ENCODE results near the gene OXTR.

The OXTR gene

GRCh38 chr3:8775602-8776001, 6.2 kb upstream of the OXTR start:
- Histone ChIP-seq H3K4me2 (no peak overlapping the region), H3K4me1 (ENCODE audit: low read depth, poor library complexity, severe bottlenecking) (no peaks in the 10 kb centered on the region), H3K9ac (no peak overlapping the region), H3K36me3 (ENCODE audit: insufficient read depth) (no peaks in the 10 kb centered on the region), H2AFZ (ENCODE audit: low read depth) (no peak overlapping the region), H3K4me3 (IDR thresholded peaks at IDR 0.05; ENCODE audit: insufficient read depth, low read depth, low read length) (no peak overlapping the region), H3K79me2 (ENCODE audit: insufficient read depth, low read depth) (no peaks in the 10 kb centered on the region), H3K27me3 (ENCODE audit: insufficient read depth, low read depth) (no peaks in the 10 kb centered on the region), H3K27ac (no peak overlapping the region), H4K20me1 (ENCODE audit: insufficient read depth) (no peaks in the 10 kb centered on the region)
- no peak for TF ChIP-seq CTCF (conservative IDR thresholded peaks at IDR 0.05; ENCODE audit: low read depth, low read length)

GRCh38 chr3:8775181-8775580, 5.8 kb upstream of the OXTR start:
- H3K79me2 ChIP-seq (ENCODE audit: insufficient read depth, low read depth) = no peaks in the 10 kb centered on the region
- no peak for TF ChIP-seq CTCF (conservative IDR thresholded peaks at IDR 0.05; ENCODE audit: low read depth, low read length)
- H3K4me3 ChIP-seq (IDR thresholded peaks at IDR 0.05; ENCODE audit: insufficient read depth, low read depth, low read length) = no peak overlapping the region
- no peaks in the 10 kb centered on the region for H3K27me3 ChIP-seq (ENCODE audit: insufficient read depth, low read depth)
- no peak overlapping the region for H3K4me2 ChIP-seq
- H3K4me1 ChIP-seq (ENCODE audit: low read depth, poor library complexity, severe bottlenecking) = no peaks in the 10 kb centered on the region
- no peaks in the 10 kb centered on the region for H3K36me3 ChIP-seq (ENCODE audit: insufficient read depth)
- no peak overlapping the region for H3K27ac ChIP-seq
- H2AFZ ChIP-seq (ENCODE audit: low read depth) = no peak overlapping the region
- no peak overlapping the region for H3K9ac ChIP-seq
- H4K20me1 ChIP-seq (ENCODE audit: insufficient read depth) = no peaks in the 10 kb centered on the region

GRCh38 chr3:8773941-8774542, 4.6 kb upstream of the OXTR start:
- TF ChIP-seq CTCF (conservative IDR thresholded peaks at IDR 0.05; ENCODE audit: low read depth, low read length) = no peak
- Histone ChIP-seq H3K27ac (no peak overlapping the region), H3K79me2 (ENCODE audit: insufficient read depth, low read depth) (no peaks in the 10 kb centered on the region), H3K4me2 (no peak overlapping the region), H3K36me3 (ENCODE audit: insufficient read depth) (no peaks in the 10 kb centered on the region), H3K4me1 (ENCODE audit: low read depth, poor library complexity, severe bottlenecking) (no peaks in the 10 kb centered on the region), H2AFZ (ENCODE audit: low read depth) (no peak overlapping the region), H3K4me3 (IDR thresholded peaks at IDR 0.05; ENCODE audit: insufficient read depth, low read depth, low read length) (no peak overlapping the region), H4K20me1 (ENCODE audit: insufficient read depth) (no peaks in the 10 kb centered on the region), H3K9ac (no peak overlapping the region), H3K27me3 (ENCODE audit: insufficient read depth, low read depth) (no peaks in the 10 kb centered on the region)

DNA sequence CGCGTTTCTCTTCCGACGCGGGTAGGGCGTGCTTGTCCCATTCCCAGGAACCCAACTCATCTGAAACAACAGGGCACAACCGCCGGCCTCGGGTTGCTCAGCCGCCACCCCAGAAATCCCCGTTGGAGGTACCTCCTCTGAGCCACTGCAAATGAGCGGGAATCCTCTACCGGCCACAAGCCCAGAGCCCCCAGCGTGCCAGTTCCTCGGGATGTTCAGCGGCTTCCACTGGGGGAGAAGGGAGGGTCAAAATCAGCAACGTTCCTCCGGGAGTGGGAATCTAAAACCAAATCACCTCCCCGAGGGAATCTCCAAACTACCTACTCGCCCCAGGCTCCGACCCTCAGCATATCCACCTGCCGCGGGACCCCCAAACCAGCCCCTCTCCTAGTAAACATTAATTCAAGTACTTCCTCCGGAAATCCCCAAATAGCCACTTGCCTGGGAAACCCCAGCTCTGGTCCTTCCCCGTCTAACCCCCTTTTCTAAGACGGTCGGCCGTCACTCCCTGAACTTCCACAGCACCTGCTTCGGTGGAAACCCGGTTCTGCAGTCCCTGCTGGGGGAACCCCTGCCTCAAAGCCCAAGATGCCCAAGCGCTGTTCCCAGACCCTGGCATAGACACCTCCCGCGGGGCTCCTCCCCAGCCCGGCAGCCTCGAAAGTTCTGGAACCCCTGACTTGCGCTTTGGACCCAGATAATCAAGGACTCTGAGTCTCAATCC, 887 bp downstream of the OXTR start:
- H3K36me3 ChIP-seq (ENCODE audit: insufficient read depth) = no peaks in the 10 kb centered on the region
- peak overlapping the region; percentile 31; the same call in 1 of the 2 replicates for H3K4me2 ChIP-seq
- peak overlapping the region; percentile 67 for H3K4me3 ChIP-seq (IDR thresholded peaks at IDR 0.05; ENCODE audit: insufficient read depth, low read depth, low read length)
- no peaks in the 10 kb centered on the region for H3K79me2 ChIP-seq (ENCODE audit: insufficient read depth, low read depth)
- H2AFZ ChIP-seq (ENCODE audit: low read depth) = peak overlapping the region; percentile 60; the same call in 1 of the 2 replicates
- H3K4me1 ChIP-seq (ENCODE audit: low read depth, poor library complexity, severe bottlenecking) = no peaks in the 10 kb centered on the region
- no peaks in the 10 kb centered on the region for H3K27me3 ChIP-seq (ENCODE audit: insufficient read depth, low read depth)
- no peak overlapping the region for H3K27ac ChIP-seq
- no peak for TF ChIP-seq CTCF (conservative IDR thresholded peaks at IDR 0.05; ENCODE audit: low read depth, low read length)
- no peaks in the 10 kb centered on the region for H4K20me1 ChIP-seq (ENCODE audit: insufficient read depth)
- H3K9ac ChIP-seq = no peak overlapping the region

Data from KMS-11 (cell line).